H1 (cell line): ENCODE data around the gene C22orf23. TPM values are rescaled to one million over a fixed set of nuclear protein-coding genes. Genes with fewer than 3 reads are reported as not detected.

Source experiments
- CTCF ChIA-PET: fragments of 300-600 bp; sonication (Branson Sonifier 250); formaldehyde crosslinking; loops from one replicate; lab custom pipeline; 2021; ENCODE audit not compliant: partially characterized antibody; lab: Charles Lee
- POLR2A ChIA-PET: fragments of 300-600 bp; sonication (Branson Sonifier 250); formaldehyde crosslinking; loops from one replicate; lab custom pipeline; 2021; ENCODE audit warnings: inconsistent platforms; ENCODE audit not compliant: partially characterized antibody; lab: Charles Lee
- DNase-seq, 2 experiments: peaks; one replicate each; pipeline versions ENCODE4 v3.0.0 to v3.0.0-alpha.2; 2010 to 2022; ENCODE audit warnings: low spot score in 2 of 2, low read depth in 1 of 2, mixed read lengths in 1 of 2
- FAIRE-seq: peaks from 2 replicates; lab custom pipeline; 2011; peaks lifted over from hg19 to GRCh38; lab: Jason Lieb, UNC
- H2AFZ ChIP-seq: 2 replicates; pipeline ENCODE4 v1.8.1; 2012; ENCODE audit warnings: low read length, inconsistent platforms
- H2AK5ac ChIP-seq: 2 replicates; pipeline ENCODE4 v1.6.1; 2013; ENCODE audit warnings: low read depth, low read length
- H2BK120ac ChIP-seq: replicated peaks from 2 replicates; pipeline ENCODE3; 2013; ENCODE audit warnings: low read depth, low read length, inconsistent platforms
- H2BK12ac ChIP-seq: 2 replicates; pipeline ENCODE4 v1.6.1; 2013; ENCODE audit warnings: low read depth, low read length
- H2BK15ac ChIP-seq: 2 replicates; pipeline ENCODE4 v1.6.1; 2013; ENCODE audit warnings: low read length
- H2BK20ac ChIP-seq: 2 replicates; pipeline ENCODE4 v1.6.1; 2013; ENCODE audit warnings: low read length
- H2BK5ac ChIP-seq: 2 replicates; pipeline ENCODE4 v1.6.1; 2013; ENCODE audit warnings: low read depth, low read length
- H3K14ac ChIP-seq: 2 replicates; pipeline ENCODE4 v1.6.1; 2013; ENCODE audit warnings: inconsistent platforms; ENCODE audit not compliant: insufficient read length
- H3K18ac ChIP-seq: 2 replicates; pipeline ENCODE4 v1.6.1; 2013; ENCODE audit warnings: low read length; ENCODE audit errors: extremely low read depth
- H3K23ac ChIP-seq: 2 replicates; pipeline ENCODE4 v1.6.1; 2013; ENCODE audit warnings: inconsistent platforms; ENCODE audit not compliant: insufficient read length
- H3K23me2 ChIP-seq: 2 replicates; pipeline ENCODE4 v1.6.1; 2013; ENCODE audit warnings: low read depth, low read length
- H3K27ac ChIP-seq: 2 replicates; pipeline ENCODE4 v1.6.1; 2011; ENCODE audit warnings: low read depth, low read length, inconsistent platforms
- H3K27me3 ChIP-seq, 4 experiments: replicated peaks in 1 of 4; 1 replicate in 1 of 4; 2 replicates in 3 of 4; pipeline versions ENCODE4 v1.6.1 to v1.8.1; 2011 to 2013; ENCODE audit warnings: low read length in 3 of 4, mild to moderate bottlenecking in 3 of 4, inconsistent platforms in 2 of 4, mixed read lengths in 2 of 4, moderate library complexity in 1 of 4; ENCODE audit not compliant: control insufficient read depth in 3 of 4, insufficient read depth in 3 of 4; ENCODE audit errors: extremely low read depth in 1 of 4
- H3K36me3 ChIP-seq, 4 experiments: 2 replicates each; pipeline versions ENCODE4 v1.6.1 to v1.8.1; 2011 to 2013; ENCODE audit warnings: mild to moderate bottlenecking in 4 of 4, low read length in 3 of 4, moderate library complexity in 2 of 4, control low read depth in 1 of 4, inconsistent platforms in 1 of 4; ENCODE audit not compliant: insufficient read depth in 4 of 4, control insufficient read depth in 2 of 4
- H3K4ac ChIP-seq: replicated peaks from 2 replicates; pipeline ENCODE3; 2013; ENCODE audit warnings: low read length, low read depth, mixed read lengths, inconsistent platforms; ENCODE audit not compliant: insufficient read length
- H3K4me1 ChIP-seq, 4 experiments: replicated peaks in 1 of 4; 1 replicate in 1 of 4; 2 replicates in 3 of 4; pipeline versions ENCODE4 v1.6.1 to v1.8.1; 2011 to 2013; ENCODE audit warnings: low read length in 3 of 4, inconsistent platforms in 2 of 4, mixed read lengths in 1 of 4; ENCODE audit not compliant: insufficient read depth in 4 of 4, control insufficient read depth in 3 of 4
- H3K4me2 ChIP-seq, 2 experiments: 2 replicates each; pipeline versions ENCODE4 v1.6.1 to v1.8.1; 2011 to 2013; ENCODE audit warnings: low read depth in 2 of 2, low read length in 2 of 2, control low read depth in 1 of 2, inconsistent platforms in 1 of 2, mild to moderate bottlenecking in 1 of 2; ENCODE audit not compliant: insufficient read depth in 1 of 2
- H3K4me3 ChIP-seq, 4 experiments: fragments of 200-600, 300-600 bp in 1 of 4; sonication (generic), shearing (Covaris generic), sonication (Bioruptor Twin) in 1 of 4; 2 replicates each; pipeline versions ENCODE4 v1.5.1 to v1.8.1; 2011 to 2016; ENCODE audit warnings: low read length in 4 of 4, low read depth in 3 of 4, control low read depth in 2 of 4, inconsistent platforms in 2 of 4, mild to moderate bottlenecking in 2 of 4, mixed read lengths in 1 of 4, moderate library complexity in 1 of 4; ENCODE audit not compliant: insufficient read depth in 2 of 4; ENCODE audit errors: extremely low read depth in 1 of 4
- H3K56ac ChIP-seq: replicated peaks from 2 replicates; pipeline ENCODE3; 2013; ENCODE audit warnings: low read depth, mild to moderate bottlenecking, mixed read lengths, low read length, inconsistent platforms; ENCODE audit not compliant: insufficient read length
- H3K79me1 ChIP-seq: 2 replicates; pipeline ENCODE4 v1.6.1; 2013; ENCODE audit warnings: low read depth, low read length, control low read depth
- H3K79me2 ChIP-seq, 2 experiments: 2 replicates each; pipeline versions ENCODE4 v1.6.1 to v1.8.1; 2012 to 2013; ENCODE audit warnings: low read length in 2 of 2, mild to moderate bottlenecking in 2 of 2, inconsistent platforms in 1 of 2; ENCODE audit not compliant: insufficient read depth in 2 of 2, control insufficient read depth in 1 of 2
- H3K9ac ChIP-seq, 4 experiments: replicated peaks in 1 of 4; 1 replicate in 1 of 4; 2 replicates in 3 of 4; pipeline versions ENCODE4 v1.6.1 to v1.8.1; 2011 to 2013; ENCODE audit warnings: low read depth in 3 of 4, low read length in 3 of 4, control low read depth in 2 of 4, mild to moderate bottlenecking in 2 of 4, moderate library complexity in 2 of 4, inconsistent platforms in 1 of 4; ENCODE audit errors: extremely low read depth in 1 of 4
- H3K9me3 ChIP-seq, 2 experiments: 2 replicates each; pipeline versions ENCODE4 v1.6.1 to v1.8.1; 2012 to 2013; ENCODE audit warnings: mild to moderate bottlenecking in 2 of 2, moderate library complexity in 2 of 2, control low read depth in 1 of 2, inconsistent platforms in 1 of 2, low read depth in 1 of 2, low read length in 1 of 2, mixed read lengths in 1 of 2; ENCODE audit not compliant: insufficient read depth in 2 of 2
- H4K20me1 ChIP-seq, 2 experiments: replicated peaks in 1 of 2; 2 replicates each; pipeline versions ENCODE3 to v1.8.1; 2011 to 2013; ENCODE audit warnings: inconsistent platforms in 2 of 2, low read length in 2 of 2, mild to moderate bottlenecking in 1 of 2; ENCODE audit not compliant: insufficient read depth in 2 of 2, control insufficient read depth in 1 of 2
- H4K5ac ChIP-seq: 2 replicates; pipeline ENCODE4 v1.6.1; 2013; ENCODE audit warnings: low read length, low read depth, mixed read lengths, inconsistent platforms; ENCODE audit not compliant: insufficient read length
- H4K8ac ChIP-seq: 2 replicates; pipeline ENCODE4 v1.8.0; 2013; ENCODE audit warnings: mild to moderate bottlenecking, moderate library complexity, low read length, inconsistent platforms; ENCODE audit not compliant: insufficient read depth; ENCODE audit errors: extremely low read depth
- H4K91ac ChIP-seq: replicated peaks from 2 replicates; pipeline ENCODE3; 2013; ENCODE audit warnings: low read length, mixed read lengths, inconsistent platforms; ENCODE audit not compliant: insufficient read length
- HDAC6 ChIP-seq: IDR thresholded peaks from one replicate; pipeline ENCODE4 v1.7.1; 2012; ENCODE audit warnings: low read depth, mild to moderate bottlenecking, inconsistent platforms, low read length, moderate library complexity
- SP2 ChIP-seq: IDR thresholded peaks from 2 replicates; pipeline ENCODE4 v1.6.1; 2012; ENCODE audit warnings: mild to moderate bottlenecking, low read length, inconsistent platforms
- WGBS, 2 experiments: shearing (Covaris generic) in 1 of 2; methylation state at CpG; one replicate each; pipeline versions ENCODE4 v1.1.6 to v1.1.7; 2013 to 2015; ENCODE audit warnings: low lambda C conversion rate in 2 of 2, mixed read lengths in 2 of 2, inconsistent platforms in 1 of 2, low coverage in 1 of 2, missing lambda C conversion rate in 1 of 2; ENCODE audit not compliant: insufficient replicate concordance in 2 of 2, insufficient coverage in 1 of 2, insufficient read length in 1 of 2; ENCODE audit errors: extremely low coverage in 1 of 2, missing lambda C conversion rate in 1 of 2; 5-methylcytosine and 5-hydroxymethylcytosine counted together
- polyA plus RNA-seq, 7 experiments: library from polyadenylated mRNA; depleted of rRNA in 3 of 7; stranded (reverse) in 5 of 7; unstranded in 2 of 7; fragments of >200 nt in 5 of 7; fragments of 200-250 nt in 2 of 7; gene quantifications; 1 replicate in 5 of 7; 2 replicates in 1 of 7; 4 replicates in 1 of 7; pipeline versions ENCODE4 v1.2.1 to v1.2.3, GENCODE V29; 2011 to 2013; ENCODE audit warnings: missing spikeins in 2 of 7, mixed read lengths in 2 of 7
- total RNA-seq: library from RNA; stranded (reverse); fragmentation: NEBNext Ultra II Directional; extraction: Animal tissue kit (Norgen Biotek cat#: 25700); gene quantifications from 2 replicates; pipeline ENCODE4 v1.2.1, GENCODE V29; 2021

Gene C22orf23
- total and polyA plus RNA-seq, 2 of the 8 experiments (the other 6 are each of a cell fraction or from before 2014, with no cell fraction given) = 0.50 to 0.54 TPM

- 90% methylated on average over 6 of the region's 6 CpGs; no CpG with 5 or more reads in 1 of the 2 experiments for WGBS, 2 experiments
- H2AK5ac ChIP-seq = no peak overlapping the region
- H2BK20ac ChIP-seq = no peak overlapping the region
- no peak for DNase-seq
- no peaks in the 10 kb centered on the region; a peak in 1 of 8 replicates for H3K36me3 ChIP-seq
- no peak overlapping the region for H2BK5ac ChIP-seq
- no peaks in the 10 kb centered on the region; a peak in 1 of 7 replicates for H3K27me3 ChIP-seq
- FAIRE-seq = no peak
- H3K4me3 ChIP-seq = no peak overlapping the region
- H2BK120ac ChIP-seq = no peak overlapping the region
- ChIA-PET CTCF (interaction anchor here (1.9 to 4.3 kb wide), 2 partner anchors 8 to 11 kb away, joined by 8 to 20 read pairs; partner anchors contain the start of gene SOX10), POLR2A (interaction anchor here (1.4 kb wide), 2 partner anchors 7 to 8 kb away, joined by 4 to 7 read pairs; partner anchors contain the start of gene SOX10)
- no peak overlapping the region for H3K56ac ChIP-seq
- H3K23ac ChIP-seq = no peak overlapping the region
- no peak overlapping the region for H3K14ac ChIP-seq
- no peak overlapping the region for H2BK15ac ChIP-seq
- no peak overlapping the region for H4K5ac ChIP-seq
- no peak overlapping the region for H3K27ac ChIP-seq
- H4K8ac ChIP-seq = no peak overlapping the region
- no peak overlapping the region for H2BK12ac ChIP-seq
- H4K20me1 ChIP-seq = no peaks in the 10 kb centered on the region
- no peaks in the 10 kb centered on the region for H3K79me2 ChIP-seq
- H3K4me2 ChIP-seq = no peak overlapping the region
- H3K9me3 ChIP-seq = no peaks in the 10 kb centered on the region
- peaks cover 0 to 5% (median 1%) of the 10 kb centered on the region in 4 experiments; a peak in 2 of 7 replicates for H3K4me1 ChIP-seq
- no peaks in the 10 kb centered on the region for H3K23me2 ChIP-seq
- no peaks in the 10 kb centered on the region for H3K79me1 ChIP-seq
- no peak overlapping the region for H3K4ac ChIP-seq
- H3K18ac ChIP-seq = no peak overlapping the region
- no peak overlapping the region for H3K9ac ChIP-seq
- H4K91ac ChIP-seq = no peak overlapping the region
- no peak overlapping the region for H2AFZ ChIP-seq
- no peak for TF ChIP-seq HDAC6
- no peak for TF ChIP-seq SP2
Measured at GRCh38 chr22:37991731-37992442, 38.5 kb upstream of the C22orf23 start.
